PC-3 (cell line): ENCODE measurements around the gene SFSWAP.

Experiments used
- EZH2 ChIP-seq: fragments of 300-600 bp; sonication (generic); IDR thresholded peaks from one replicate; pipeline ENCODE4 v1.6.1; 2017; ENCODE audit warnings: antibody characterized with exemption, mild to moderate bottlenecking, low read length; ENCODE audit not compliant: unreplicated experiment
- EZH2phosphoT487 ChIP-seq: fragments of 300-600 bp; sonication (generic); IDR thresholded peaks from 2 replicates; pipeline ENCODE4 v1.6.1; 2018; ENCODE audit warnings: mild to moderate bottlenecking, antibody characterized with exemption, low read length, borderline replicate concordance
- TF ChIP-seq, protein P1 (sequence below): fragments of 300-600 bp; sonication (generic); conservative IDR thresholded peaks from 2 replicates; pipeline ENCODE4 v1.5.1; 2017; ENCODE audit warnings: antibody characterized with exemption, low read depth, mild to moderate bottlenecking, low read length

DNA sequence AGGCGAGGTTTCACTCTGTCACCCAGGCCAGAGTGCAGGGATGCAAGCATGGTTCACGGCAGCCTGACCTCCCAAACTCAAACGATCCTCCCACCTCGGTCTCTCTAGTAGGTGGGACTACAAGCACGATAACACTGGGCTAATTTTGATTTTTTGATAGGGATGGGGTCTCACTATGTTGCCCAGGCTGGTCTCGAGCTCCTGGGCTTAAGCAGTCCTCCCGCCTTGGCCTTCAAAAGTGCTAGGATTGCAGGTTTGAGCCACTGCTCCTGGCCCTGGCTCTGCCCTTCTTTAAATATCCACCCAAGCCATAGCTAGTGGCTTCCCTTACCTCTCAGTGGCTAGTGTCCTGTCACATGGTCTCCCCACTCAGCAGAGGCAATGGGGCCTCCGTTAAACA lies 17.8 kb downstream of the SFSWAP start:
- TF ChIP-seq, protein P1, sequence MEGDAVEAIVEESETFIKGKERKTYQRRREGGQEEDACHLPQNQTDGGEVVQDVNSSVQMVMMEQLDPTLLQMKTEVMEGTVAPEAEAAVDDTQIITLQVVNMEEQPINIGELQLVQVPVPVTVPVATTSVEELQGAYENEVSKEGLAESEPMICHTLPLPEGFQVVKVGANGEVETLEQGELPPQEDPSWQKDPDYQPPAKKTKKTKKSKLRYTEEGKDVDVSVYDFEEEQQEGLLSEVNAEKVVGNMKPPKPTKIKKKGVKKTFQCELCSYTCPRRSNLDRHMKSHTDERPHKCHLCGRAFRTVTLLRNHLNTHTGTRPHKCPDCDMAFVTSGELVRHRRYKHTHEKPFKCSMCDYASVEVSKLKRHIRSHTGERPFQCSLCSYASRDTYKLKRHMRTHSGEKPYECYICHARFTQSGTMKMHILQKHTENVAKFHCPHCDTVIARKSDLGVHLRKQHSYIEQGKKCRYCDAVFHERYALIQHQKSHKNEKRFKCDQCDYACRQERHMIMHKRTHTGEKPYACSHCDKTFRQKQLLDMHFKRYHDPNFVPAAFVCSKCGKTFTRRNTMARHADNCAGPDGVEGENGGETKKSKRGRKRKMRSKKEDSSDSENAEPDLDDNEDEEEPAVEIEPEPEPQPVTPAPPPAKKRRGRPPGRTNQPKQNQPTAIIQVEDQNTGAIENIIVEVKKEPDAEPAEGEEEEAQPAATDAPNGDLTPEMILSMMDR, result no peak
- TF ChIP-seq EZH2 (no peak), EZH2phosphoT487 (no peak)
